Activated CD8-positive, alpha-beta memory T cell treated with anti-CD3 and anti-CD28 coated beads, Interleukin-2, amount 50 U/mL, for 48 hours (primary cell): ENCODE results near the gene NFATC2.

Experiments used
- DNase-seq: peaks from one replicate; pipeline ENCODE4 v3.0.0-alpha.2; 2020

NFATC2 gene

DNA sequence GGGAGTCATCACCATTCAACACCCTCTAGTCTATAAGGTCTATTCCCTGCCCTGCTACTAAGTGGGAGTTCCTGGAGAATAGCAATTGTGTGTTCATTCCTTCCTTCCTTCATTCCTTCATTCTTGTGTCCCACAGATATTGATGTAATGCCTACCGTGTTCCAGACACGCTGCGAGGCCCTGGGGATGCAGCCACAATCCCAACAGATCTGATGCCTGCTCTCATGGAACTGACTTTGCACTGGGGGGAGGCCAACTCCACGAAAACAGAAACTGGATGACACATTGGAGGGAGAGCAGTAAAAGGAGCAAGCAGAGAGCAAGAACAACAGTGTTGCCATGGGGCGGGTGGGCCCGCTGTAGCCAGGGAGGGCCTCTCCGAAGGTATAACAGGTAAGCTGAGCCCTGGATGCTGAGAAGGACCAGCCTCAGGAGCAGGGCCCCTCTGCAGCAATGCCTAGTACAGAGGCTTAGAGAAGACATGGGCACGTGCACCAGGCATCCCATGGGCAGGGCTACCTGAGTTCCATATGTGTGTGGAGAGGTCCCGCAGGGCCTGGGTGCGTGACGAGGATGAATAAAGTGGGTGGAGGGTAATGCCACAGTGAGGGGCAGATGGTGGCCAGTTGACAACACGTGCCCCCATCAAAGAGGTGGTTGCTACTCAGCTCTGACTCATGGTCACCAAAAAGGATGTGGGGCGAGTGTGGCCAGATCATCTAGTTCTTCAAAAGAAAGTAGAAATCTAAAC lies 173.9 kb downstream of the NFATC2 start:
- DNase-seq: no peak

DNA sequence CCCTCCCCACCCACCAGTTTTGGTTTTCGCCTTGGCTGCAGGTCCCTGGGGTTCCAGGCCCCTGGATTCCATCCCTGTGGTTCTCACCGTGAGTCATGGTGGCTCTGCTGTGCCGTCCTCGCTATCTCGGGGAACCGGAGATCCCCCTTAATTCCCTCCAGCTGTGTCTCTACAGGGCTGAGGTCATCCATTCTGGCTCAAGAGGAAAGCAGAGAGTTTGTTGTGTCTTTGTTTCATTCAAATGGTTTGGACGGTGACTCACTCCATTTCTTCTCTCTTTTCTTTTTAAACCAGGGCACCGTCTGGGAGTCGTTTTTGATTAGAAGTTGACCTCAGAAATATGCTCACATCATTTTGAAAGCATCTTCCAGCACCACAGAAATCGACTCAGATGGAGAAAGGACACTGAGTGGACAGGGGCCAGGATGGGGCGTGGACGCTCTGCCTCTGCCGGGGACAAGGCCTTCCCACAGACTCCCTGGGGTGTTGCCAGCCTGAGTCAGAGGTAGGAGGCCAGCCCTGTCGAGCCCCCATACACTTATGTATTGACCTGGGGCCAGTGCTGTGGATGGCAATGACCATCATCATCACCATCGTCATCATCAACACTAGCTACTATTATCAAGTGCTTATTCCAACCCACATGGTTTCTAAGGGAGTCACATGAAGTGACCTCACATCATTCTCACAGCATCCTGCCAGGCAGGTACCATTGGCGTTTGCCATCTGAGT lies 176.2 kb downstream of the NFATC2 start:
- DNase-seq: no peak

DNA sequence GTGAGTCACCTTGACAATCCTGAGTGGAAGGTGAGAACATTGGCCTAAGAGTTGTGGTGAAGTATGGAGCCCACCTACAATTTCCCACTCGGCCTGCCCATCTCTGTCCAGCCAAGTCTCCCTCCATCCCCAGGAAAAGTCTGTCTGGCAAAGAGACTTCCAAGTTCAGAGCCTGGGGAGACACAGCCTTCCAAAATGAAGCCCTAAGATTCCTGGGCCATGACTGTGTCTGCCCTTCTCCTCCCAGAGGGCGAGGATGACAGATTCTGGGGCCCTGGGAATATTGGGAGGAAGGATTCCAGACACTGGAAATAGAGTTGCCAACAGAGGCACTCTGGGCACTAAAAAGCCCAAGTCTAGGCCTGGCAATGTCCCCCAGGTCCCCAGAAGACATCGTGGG lies 176.8 kb downstream of the NFATC2 start:
- DNase-seq: no peak

DNA sequence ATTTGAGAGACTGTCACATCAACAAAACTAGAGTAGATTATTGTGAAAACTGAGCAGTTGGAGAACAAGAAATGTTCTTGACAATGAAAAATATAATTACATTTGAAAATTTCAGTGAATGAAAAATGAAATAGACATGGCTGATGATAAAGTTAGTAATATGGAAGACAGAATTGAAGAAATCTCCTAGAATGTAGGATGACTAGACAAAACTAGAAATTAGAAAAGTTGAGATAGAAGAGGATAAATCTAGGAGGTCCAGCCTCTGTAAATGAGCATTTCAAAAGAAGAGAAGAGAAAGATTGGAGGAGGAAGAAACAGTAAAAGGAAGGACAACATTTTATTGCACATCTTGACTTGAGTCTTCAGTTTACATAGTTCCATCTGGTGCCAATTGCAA lies 178.7 kb downstream of the NFATC2 start:
- DNase-seq: no peak

DNA sequence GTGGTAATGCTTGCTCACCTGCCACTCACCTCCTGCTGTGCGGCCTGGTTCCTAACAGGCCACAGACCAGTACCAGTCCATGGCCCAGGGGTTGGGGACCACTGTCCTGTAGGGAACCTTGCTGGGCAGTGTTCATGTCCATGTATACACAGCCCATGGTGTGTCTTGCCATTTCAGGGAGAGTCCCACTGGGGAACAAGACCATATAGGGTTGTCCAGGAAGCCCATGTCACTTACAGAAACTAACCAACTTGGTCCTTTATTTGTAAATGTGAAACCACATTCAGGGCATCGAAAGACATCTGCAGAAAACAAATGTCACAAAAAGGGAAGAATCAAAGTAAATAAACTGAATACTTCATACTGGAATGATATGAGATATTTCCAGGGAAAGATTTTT lies 179.1 kb downstream of the NFATC2 start:
- DNase-seq: no peak

GRCh38 chr20:51362254-51362653 lies 180.3 kb downstream of the NFATC2 start:
- DNase-seq: no peak

DNA sequence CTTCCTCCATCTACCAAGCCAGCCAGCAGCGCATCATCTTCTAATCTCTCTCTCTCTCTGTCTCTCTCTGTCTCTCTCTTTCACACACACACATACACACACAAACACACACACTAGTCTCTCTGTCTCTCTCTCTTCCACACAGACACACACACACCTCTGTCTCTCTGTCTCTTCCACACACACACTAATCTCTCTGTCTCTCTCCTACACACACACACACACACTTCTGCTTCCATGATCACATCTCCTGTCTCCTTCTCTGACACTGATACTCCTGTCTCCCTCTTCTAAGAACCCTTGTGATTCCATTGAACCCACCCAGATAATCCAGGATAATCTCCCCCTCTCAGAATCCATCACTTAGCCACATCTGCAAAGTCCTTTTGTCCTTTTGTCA lies 181.3 kb downstream of the NFATC2 start:
- DNase-seq: no peak

GRCh38 chr20:51360451-51361201 lies 181.9 kb downstream of the NFATC2 start:
- DNase-seq: no peak

DNA sequence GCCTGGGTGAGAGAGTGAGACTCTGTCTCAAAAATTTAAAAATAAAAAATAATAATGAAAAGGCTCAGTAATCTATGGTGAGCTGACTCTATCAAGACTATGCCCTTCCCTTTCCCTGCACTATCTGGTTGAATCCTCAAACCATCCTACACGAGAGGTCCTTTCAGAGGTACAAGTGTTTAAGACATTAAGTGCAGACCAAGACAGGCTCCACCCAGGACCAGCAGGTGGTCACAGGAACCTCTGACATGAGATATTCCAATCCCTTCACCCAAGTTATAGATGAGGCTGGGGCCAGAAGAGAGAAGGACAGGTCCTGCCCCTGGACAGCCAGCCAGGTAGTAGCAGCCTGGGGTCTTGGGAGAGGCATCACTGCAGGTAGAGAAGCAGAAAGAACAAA lies 182.6 kb downstream of the NFATC2 start:
- no peak for DNase-seq

GRCh38 chr20:51359401-51359800 lies 183.1 kb downstream of the NFATC2 start:
- DNase-seq: no peak

DNA sequence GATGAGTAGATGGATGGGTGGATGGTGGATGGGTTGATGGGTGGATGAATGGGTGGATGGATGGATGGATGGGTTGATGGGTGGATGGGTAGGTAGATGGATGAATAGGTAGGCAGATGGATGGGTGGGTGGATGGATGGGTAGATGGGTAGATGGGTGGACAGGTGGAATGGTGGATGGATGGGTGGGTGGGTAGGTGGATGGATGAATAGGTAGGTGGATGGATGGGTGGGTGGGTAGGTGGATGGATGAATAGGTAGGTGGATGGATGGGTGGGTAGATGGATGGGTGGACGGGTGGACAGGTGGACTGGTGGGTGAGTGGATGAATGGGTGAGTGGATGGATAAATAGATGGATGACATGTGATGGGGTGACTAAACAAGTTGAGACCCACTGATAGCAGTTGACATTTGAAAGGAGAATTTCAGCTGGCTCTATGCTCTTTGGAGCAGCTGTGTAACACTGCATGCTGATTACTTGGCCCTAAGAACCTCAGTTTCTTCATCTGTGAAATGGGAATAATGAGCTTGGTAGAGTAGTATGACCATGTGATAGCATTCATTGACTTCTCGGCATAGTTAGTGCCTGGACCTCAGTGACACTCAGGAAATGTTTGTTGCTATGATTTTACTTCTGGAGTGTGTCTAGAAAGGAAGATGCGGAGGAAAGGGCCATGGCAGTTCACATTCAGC lies 184.3 kb downstream of the NFATC2 start:
- no peak for DNase-seq

- DNase-seq: no peak
Observed at GRCh38 chr20:51357543-51357942, 185.0 kb downstream of the NFATC2 start.

DNA sequence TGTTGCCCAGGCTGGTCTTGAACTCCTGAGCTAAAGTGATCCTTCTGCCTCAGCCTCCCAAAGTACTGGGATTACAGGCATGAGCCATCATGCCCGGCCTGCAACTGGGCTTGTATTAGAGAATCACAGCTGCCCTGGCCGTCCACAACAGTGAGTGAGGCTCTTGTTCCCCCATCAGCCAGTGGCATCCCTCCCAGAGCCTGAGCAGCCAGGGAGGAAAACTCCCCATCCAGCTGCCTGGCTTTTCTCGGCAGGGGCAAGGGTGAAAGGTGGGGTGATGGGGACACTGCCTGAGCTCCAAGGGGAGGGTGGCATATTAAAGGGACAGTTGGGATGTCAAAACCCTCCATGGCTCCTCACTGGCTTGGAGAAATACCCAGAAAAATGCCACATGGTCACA lies 185.6 kb downstream of the NFATC2 start:
- no peak for DNase-seq

DNA sequence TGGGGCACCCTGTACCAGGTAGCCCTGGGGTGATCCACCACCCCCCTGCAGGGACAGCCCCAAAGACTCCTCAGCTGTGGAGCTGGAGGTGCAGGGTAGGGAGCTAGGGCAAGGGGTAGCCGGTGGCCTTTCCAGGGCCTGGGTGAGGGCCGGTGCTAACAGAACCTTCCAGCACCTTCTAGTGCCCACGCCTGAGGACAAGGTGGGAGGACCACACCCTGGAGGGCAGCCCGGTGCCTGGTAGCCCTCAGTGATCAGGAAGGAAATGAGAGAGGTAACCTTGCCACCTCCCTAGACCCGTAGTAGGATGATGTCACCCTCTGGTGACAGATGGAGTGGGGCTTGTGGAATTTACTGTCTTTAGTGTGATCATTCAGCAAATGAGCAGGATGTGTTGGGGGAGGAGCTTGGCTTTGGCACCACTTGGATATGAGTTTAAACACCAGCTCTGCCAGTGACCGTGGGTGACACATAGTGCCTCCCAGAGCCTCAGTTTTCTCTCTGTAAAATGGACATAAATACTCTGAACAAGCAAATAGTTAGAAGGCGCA lies 187.7 kb downstream of the NFATC2 start:
- DNase-seq: no peak

- DNase-seq: no peak
Observed at GRCh38 chr20:51354191-51354768, 188.2 kb downstream of the NFATC2 start.

- DNase-seq: no peak
Observed at GRCh38 chr20:51353491-51353890, 189.0 kb downstream of the NFATC2 start.

- DNase-seq: no peak
Observed at GRCh38 chr20:51352791-51353190, 189.7 kb downstream of the NFATC2 start.

DNA sequence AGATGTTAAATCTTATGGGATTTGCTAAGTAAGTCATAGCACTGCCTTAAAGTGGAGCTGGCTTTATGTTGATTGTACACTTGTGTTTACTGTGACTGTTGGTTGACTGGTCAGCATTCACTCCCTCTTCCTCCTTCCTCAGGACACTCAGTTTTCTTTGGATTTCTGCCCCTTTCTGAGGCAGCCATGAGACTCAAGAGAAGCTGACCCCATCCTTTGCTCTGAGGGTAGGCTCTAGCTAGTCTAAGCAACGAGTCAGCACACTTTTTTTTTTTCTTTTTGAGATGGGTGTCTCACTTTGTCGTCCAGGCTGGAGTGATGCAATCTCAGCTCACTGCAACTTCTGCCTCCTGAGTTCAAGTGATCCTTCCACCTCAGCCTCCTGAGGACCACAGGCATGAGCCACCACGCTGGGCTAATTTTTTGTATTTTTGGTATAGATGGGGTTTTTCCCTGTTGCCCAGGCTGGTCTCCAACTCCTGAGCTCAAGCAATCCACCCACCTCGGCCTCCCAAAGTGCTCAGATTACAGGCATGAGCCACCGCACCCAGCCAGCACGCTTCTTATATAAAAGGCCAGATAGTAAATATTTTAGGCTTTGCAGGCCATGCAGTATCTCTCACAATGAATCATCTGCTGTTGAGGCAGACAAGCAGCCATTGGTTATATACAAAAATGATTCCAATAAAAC lies 191.4 kb downstream of the NFATC2 start:
- no peak for DNase-seq

- DNase-seq: no peak
Observed at GRCh38 chr20:51348876-51349275, 193.6 kb downstream of the NFATC2 start.

- no peak for DNase-seq
Observed at GRCh38 chr20:51347831-51348230, 194.7 kb downstream of the NFATC2 start.

- DNase-seq: no peak
Observed at GRCh38 chr20:51346686-51347485, 195.6 kb downstream of the NFATC2 start.
